KBM-7 (cell line): ENCODE results near the gene POTEB3.
"Not testable (repeated sequence)": the region's sequence is repeated elsewhere in the genome, so short reads cannot be mapped to it uniquely, and the experiment has no call there.

Source experiments
- DNase-seq: peaks from one replicate; pipeline ENCODE4 v3.0.0-alpha.2; 2015
- in situ Hi-C: fragments of 300-500 bp; cut with MboI; formaldehyde crosslinking; loops from 2 replicates; pipeline ENCODE4 v1.14.3; 2020; ENCODE audit warnings: low sequenced_read_pairs, low pct_unique_long_range_greater_than_20kb, mixed read lengths

POTEB3 gene

GRCh38 chr15:21440399-21440798 is at the start of gene POTEB3:
Gene POTEB3, minus strand, starts transcription at chr15:21440499. Its CDS starts 488 bp downstream, at chr15:21440011.
- in situ Hi-C loops, DNase-seq: not testable (repeated sequence)

GRCh38 chr15:21453683-21454082 is 13.4 kb upstream of the POTEB3 start:
- DNase-seq = not testable (repeated sequence)

GRCh38 chr15:21451920-21452563 is 11.7 kb upstream of the POTEB3 start:
- in situ Hi-C loops, DNase-seq: not testable (repeated sequence)

More at GRCh38 chr15:21453683-21454082, 13.4 kb upstream of the POTEB3 start:
- in situ Hi-C loops = not testable (repeated sequence)

GRCh38 chr15:21451487-21451886 is 11.2 kb upstream of the POTEB3 start:
- in situ Hi-C loops, DNase-seq: not testable (repeated sequence)

- DNase-seq, in situ Hi-C loops: not testable (repeated sequence)
Observed at GRCh38 chr15:21407366-21407765, 32.9 kb downstream of the POTEB3 start.

GRCh38 chr15:21401531-21401930 is 38.8 kb downstream of the POTEB3 start:
- in situ Hi-C loops, DNase-seq: not testable (repeated sequence)

- in situ Hi-C loops, DNase-seq: not testable (repeated sequence)
Observed at GRCh38 chr15:21399111-21399510, 41.2 kb downstream of the POTEB3 start.

GRCh38 chr15:21398511-21398910 is 41.8 kb downstream of the POTEB3 start:
- DNase-seq, in situ Hi-C loops: not testable (repeated sequence)

GRCh38 chr15:21397656-21398055 is 42.6 kb downstream of the POTEB3 start:
- DNase-seq, in situ Hi-C loops: not testable (repeated sequence)

GRCh38 chr15:21397186-21397585 is 43.1 kb downstream of the POTEB3 start:
- in situ Hi-C loops, DNase-seq: not testable (repeated sequence)

GRCh38 chr15:21385961-21386360 is 54.3 kb downstream of the POTEB3 start:
- in situ Hi-C loops, DNase-seq: not testable (repeated sequence)

GRCh38 chr15:21383866-21384485 is 56.3 kb downstream of the POTEB3 start:
- DNase-seq, in situ Hi-C loops: not testable (repeated sequence)

GRCh38 chr15:21373682-21374081 is 66.6 kb downstream of the POTEB3 start:
- DNase-seq, in situ Hi-C loops: not testable (repeated sequence)

GRCh38 chr15:21369177-21369576 is 71.1 kb downstream of the POTEB3 start:
- DNase-seq, in situ Hi-C loops: not testable (repeated sequence)

- in situ Hi-C loops, DNase-seq: not testable (repeated sequence)
Observed at GRCh38 chr15:21368625-21369024, 71.7 kb downstream of the POTEB3 start.
